ENCODE measurements around the gene SCYL2.
"Not testable (repeated sequence)": the region's sequence is repeated elsewhere in the genome, so short reads cannot be mapped to it uniquely, and the experiment has no call there.

Gene SCYL2

GRCh38 chr12:100266835-100267602 is at the start of gene SCYL2, which contains the start of gene DEPDC4:
Gene SCYL2 (plus strand): TSS chr12:100267177. CDS start chr12:100282971, 15,794 bp downstream.
Gene DEPDC4 (minus strand): TSS chr12:100267079. CDS start chr12:100267076, 3 bp downstream.
- peak; percentile 88 for DNase-seq

GRCh38 chr12:100219328-100220109 is 47.5 kb upstream of the SCYL2 start:
- DNase-seq, result no peak

GRCh38 chr12:100221523-100221922 is 45.5 kb upstream of the SCYL2 start:
- DNase-seq, result no peak

GRCh38 chr12:100222173-100222572 is 44.8 kb upstream of the SCYL2 start:
- DNase-seq, result not testable (repeated sequence)

- DNase-seq, result no peak
These were observed 41.5 kb upstream of the SCYL2 start for GRCh38 chr12:100225491-100225890.

- no peak for DNase-seq
These were observed 37.8 kb upstream of the SCYL2 start for GRCh38 chr12:100229036-100229635.

- no peak for DNase-seq
These were observed 37.1 kb upstream of the SCYL2 start for GRCh38 chr12:100229876-100230275.

- not testable (repeated sequence) for DNase-seq
These were observed 35.1 kb upstream of the SCYL2 start for GRCh38 chr12:100231873-100232272.

GRCh38 chr12:100234166-100234565 is 32.8 kb upstream of the SCYL2 start:
- no peak for DNase-seq

- DNase-seq, result no peak
These were observed 32.2 kb upstream of the SCYL2 start for GRCh38 chr12:100234591-100235304.

GRCh38 chr12:100238801-100239200 is 28.2 kb upstream of the SCYL2 start:
- DNase-seq, result no peak

GRCh38 chr12:100239589-100239988 is 27.4 kb upstream of the SCYL2 start:
- no peak for DNase-seq

GRCh38 chr12:100243137-100243536 is 23.8 kb upstream of the SCYL2 start:
- DNase-seq, result no peak

- no peak for DNase-seq
These were observed 19.2 kb upstream of the SCYL2 start for GRCh38 chr12:100247765-100248164.

- no peak for DNase-seq
These were observed 18.1 kb upstream of the SCYL2 start for GRCh38 chr12:100248886-100249285.

GRCh38 chr12:100249941-100250340 is 17.0 kb upstream of the SCYL2 start:
- no peak for DNase-seq

GRCh38 chr12:100251917-100252316 is 15.1 kb upstream of the SCYL2 start:
- DNase-seq, result no peak

GRCh38 chr12:100253437-100253836 is 13.5 kb upstream of the SCYL2 start:
- DNase-seq, result no peak

- no peak for DNase-seq
These were observed 12.1 kb upstream of the SCYL2 start for GRCh38 chr12:100254876-100255275.

GRCh38 chr12:100258127-100258526 is 8.8 kb upstream of the SCYL2 start:
- no peak for DNase-seq

GRCh38 chr12:100263131-100263530 is 3.8 kb upstream of the SCYL2 start:
- no peak for DNase-seq

GRCh38 chr12:100265107-100265506 is 1.9 kb upstream of the SCYL2 start:
- DNase-seq, result not testable (repeated sequence)
